ENCODE data around the gene PLIN3. TPM values are rescaled to one million over a fixed set of nuclear protein-coding genes. Genes with fewer than 3 reads are reported as not detected.

Gene PLIN3
- total and polyA plus RNA-seq, 2 donors (not counting 3 experiments of a cell fraction or from before 2014, with no cell fraction given) = 76.8 to 88.9 TPM

Other genes with a start within 250 kb of the PLIN3 start
- 53.7 and 56.1 TPM in 2 replicates for gene TNFAIP8L1, start 228.2 kb downstream of the PLIN3 start, total RNA-seq
- 40.0 and 44.8 TPM in 2 replicates for gene TNFAIP8L1, start 228.2 kb downstream of the PLIN3 start, polyA plus RNA-seq
- gene MYDGF, start 197.3 kb downstream of the PLIN3 start, total RNA-seq = 187 and 191 TPM in 2 replicates
- 337 and 358 TPM in 2 replicates for gene MYDGF, start 197.3 kb downstream of the PLIN3 start, polyA plus RNA-seq
- 87.6 and 98.0 TPM in 2 replicates for gene DPP9, start 143.8 kb downstream of the PLIN3 start, total RNA-seq
- gene DPP9, start 143.8 kb downstream of the PLIN3 start, polyA plus RNA-seq = 31.5 and 38.3 TPM in 2 replicates
- gene FEM1A, start 75.9 kb downstream of the PLIN3 start, total RNA-seq = 11.4 TPM in 2 replicates
- 5.1 and 5.9 TPM in 2 replicates for gene FEM1A, start 75.9 kb downstream of the PLIN3 start, polyA plus RNA-seq
- gene TICAM1, start 36.0 kb downstream of the PLIN3 start, total RNA-seq = 17.6 and 19.0 TPM in 2 replicates
- 4.3 and 4.8 TPM in 2 replicates for gene TICAM1, start 36.0 kb downstream of the PLIN3 start, polyA plus RNA-seq
- not detected in 2 replicates for gene ARRDC5, start 35.2 kb upstream of the PLIN3 start, total RNA-seq
- gene ARRDC5, start 35.2 kb upstream of the PLIN3 start, polyA plus RNA-seq = 0.04 and 0.18 TPM in 2 replicates
- gene UHRF1, start 41.8 kb upstream of the PLIN3 start, total RNA-seq = 70.8 and 76.8 TPM in 2 replicates
- gene UHRF1, start 41.8 kb upstream of the PLIN3 start, polyA plus RNA-seq = 9.1 and 13.3 TPM in 2 replicates
- 30.8 and 37.2 TPM in 2 replicates for gene KDM4B, start 101.4 kb upstream of the PLIN3 start, total RNA-seq
- gene KDM4B, start 101.4 kb upstream of the PLIN3 start, polyA plus RNA-seq = 12.4 and 14.4 TPM in 2 replicates